Activated CD4-positive, alpha-beta T cell treated with anti-CD3 and anti-CD28 coated beads for 4 hours (primary cell): ENCODE data around the gene WIPF2.
"Not testable (repeated sequence)": the region's sequence is repeated elsewhere in the genome, so short reads cannot be mapped to it uniquely, and the experiment has no call there.

ENCODE experiments used
- DNase-seq, 2 donors: peaks; one replicate each; pipeline ENCODE4 v3.0.0-alpha.2; 2020

WIPF2 gene

GRCh38 chr17:40301315-40301714 lies 82.2 kb downstream of the WIPF2 start:
- DNase-seq: no peak

- peak; percentile 42 to 70 for DNase-seq
Measured at GRCh38 chr17:40303009-40303657, 84.0 kb downstream of the WIPF2 start.

GRCh38 chr17:40303708-40304551 lies 84.8 kb downstream of the WIPF2 start:
- DNase-seq: no peak

DNA sequence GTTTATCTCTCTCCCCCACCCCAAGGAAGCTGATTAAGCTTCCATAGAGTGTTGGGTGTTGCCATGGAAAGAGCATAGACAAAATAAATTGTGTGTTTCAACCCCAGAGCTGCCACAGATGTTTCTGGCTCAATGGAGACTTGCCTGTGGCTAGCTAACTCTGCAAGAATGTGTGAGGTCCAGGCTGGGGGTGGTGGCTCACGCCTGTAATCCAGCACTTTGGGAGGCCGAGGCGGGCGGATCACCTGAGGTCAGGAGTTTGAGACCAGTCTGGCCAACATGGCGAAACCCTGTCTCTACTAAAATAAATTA lies 85.4 kb downstream of the WIPF2 start:
- not testable (repeated sequence) for DNase-seq

DNA sequence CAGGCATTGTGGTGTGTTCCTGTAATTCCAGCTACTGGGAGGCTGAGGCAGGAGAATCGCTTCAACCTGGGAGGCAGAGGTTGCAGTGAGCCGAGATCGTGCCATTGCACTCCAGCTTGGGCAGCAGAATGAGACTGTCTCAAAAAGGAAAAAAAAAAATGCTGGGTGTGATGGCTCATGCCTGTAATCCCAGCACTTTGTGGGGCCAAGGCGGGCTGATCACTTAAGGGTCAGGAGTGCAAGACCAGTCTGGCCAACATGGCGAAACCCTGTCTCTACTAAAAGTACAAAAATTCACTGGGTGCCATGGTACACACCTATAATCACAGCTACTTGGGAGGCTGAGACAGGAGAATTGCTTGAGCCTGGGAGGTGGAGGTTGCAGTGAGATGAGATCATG lies 85.8 kb downstream of the WIPF2 start:
- not testable (repeated sequence) for DNase-seq

GRCh38 chr17:40306395-40306794 lies 87.3 kb downstream of the WIPF2 start:
- no peak for DNase-seq

- peak in 1 of 2 donors; percentile 29 for DNase-seq
Measured at GRCh38 chr17:40307001-40307730, 88.1 kb downstream of the WIPF2 start.

- DNase-seq: no peak
Measured at GRCh38 chr17:40307740-40308239, 88.7 kb downstream of the WIPF2 start.

- DNase-seq: no peak
Measured at GRCh38 chr17:40309031-40309948, 90.2 kb downstream of the WIPF2 start, which contains the start of gene RARA. Gene RARA, plus strand, starts transcription at chr17:40309180. Its CDS starts 22,039 bp downstream, at chr17:40331219.

DNA sequence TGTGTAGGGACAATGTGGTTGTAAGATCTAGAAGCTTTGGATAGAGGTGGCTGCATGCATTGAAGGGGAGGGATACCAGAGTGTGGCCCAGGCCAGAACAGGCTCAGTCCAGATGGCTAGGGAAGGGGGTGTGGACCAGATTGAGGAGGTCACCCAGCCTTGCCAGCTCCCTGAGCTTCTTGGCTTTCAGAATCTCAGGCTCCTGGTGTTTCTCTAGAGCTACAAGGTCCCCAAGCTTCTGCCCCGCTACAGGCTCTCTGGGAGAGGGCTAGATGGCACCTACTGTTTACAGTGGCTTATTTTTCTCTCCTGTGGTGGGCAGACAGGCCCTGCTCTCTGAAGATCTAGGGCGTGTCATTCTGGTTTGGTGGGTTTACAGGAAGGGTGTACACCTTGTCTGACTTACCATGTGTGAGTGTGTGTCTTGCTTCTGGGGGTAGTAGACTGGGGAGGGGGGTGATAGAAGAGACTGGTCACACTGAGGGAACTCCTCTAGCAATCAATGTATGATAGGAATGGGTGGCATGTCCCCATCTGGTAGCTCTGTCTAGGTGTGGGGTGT lies 90.9 kb downstream of the WIPF2 start:
- no peak for DNase-seq

DNA sequence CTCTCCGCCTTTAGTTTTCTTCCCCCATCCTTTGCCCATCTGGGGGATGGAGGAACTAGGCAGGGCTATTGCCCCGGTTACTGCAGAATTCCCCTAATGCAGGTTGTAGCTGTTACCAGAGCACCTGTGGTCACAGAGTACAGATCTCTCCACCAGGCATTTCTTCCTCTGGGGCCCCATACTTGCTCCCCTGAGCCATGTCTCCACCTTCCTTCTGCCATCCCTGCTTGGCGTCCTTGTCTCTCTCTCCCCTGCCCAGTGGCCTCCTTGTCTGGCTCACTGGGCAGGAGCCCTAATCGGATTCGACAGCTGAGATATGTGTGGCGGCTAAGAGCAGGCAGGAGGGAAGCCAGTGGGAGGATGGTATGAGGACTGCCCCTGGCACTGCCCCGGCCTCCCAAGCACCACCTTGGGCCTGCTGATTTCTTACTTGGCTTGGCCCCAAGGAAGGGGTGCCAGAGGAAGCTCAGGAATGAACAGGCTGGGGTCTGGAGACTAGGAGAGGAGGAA lies 91.8 kb downstream of the WIPF2 start:
- no peak for DNase-seq

GRCh38 chr17:40311575-40311974 lies 92.5 kb downstream of the WIPF2 start:
- DNase-seq: no peak

DNA sequence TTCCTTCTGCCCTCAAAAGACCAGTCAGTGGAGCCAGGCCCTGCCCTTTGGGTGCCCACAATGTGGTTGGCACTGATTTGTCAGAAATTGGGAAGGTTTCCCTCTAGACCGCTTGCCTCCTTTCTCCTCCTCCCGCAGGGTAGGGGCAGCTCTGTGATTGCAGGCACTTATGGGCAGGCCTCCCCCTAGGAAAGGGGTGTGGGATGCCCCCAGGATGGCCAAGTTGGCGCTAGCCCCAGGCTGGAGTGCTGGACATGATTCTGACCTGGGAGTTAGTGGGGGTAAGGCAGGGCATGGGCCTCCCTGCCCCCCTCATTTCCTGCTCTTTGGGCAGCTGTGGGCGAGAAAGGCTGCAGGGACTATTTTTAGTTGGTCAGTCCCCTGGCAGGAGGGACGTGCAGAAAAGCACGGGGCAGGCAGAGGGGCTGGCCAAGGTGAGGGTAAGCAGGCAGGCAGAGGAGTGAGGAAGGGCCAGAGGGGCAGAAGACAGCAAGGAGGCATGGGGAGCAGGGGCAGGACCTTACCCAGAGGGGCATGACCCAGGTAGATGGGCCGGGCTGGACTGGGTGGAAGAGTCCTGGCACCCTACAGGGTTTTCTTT lies 93.1 kb downstream of the WIPF2 start:
- no peak for DNase-seq

- DNase-seq: no peak
Measured at GRCh38 chr17:40312893-40313667, 94.0 kb downstream of the WIPF2 start.

GRCh38 chr17:40313668-40314583 lies 94.8 kb downstream of the WIPF2 start:
- DNase-seq: no peak

DNA sequence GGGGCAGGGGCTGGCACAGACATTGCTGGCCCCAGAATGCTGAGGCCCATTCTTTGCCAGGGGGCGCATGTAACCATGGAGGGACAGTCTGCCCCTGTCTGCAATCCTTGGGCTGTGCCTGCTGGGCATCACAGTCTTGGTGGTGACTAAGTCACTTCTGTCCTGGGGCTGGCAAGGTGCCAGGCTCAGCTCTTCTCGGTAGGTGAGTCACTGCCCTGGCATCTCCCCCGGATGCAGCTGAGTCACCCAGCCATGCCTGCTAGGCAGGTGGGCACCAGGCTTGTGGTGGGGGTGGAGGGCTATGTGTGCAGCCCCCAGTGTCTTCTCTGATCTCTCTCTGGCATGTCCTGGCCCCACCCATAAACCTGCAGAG lies 95.5 kb downstream of the WIPF2 start:
- DNase-seq: peak; percentile 88 to 96

DNA sequence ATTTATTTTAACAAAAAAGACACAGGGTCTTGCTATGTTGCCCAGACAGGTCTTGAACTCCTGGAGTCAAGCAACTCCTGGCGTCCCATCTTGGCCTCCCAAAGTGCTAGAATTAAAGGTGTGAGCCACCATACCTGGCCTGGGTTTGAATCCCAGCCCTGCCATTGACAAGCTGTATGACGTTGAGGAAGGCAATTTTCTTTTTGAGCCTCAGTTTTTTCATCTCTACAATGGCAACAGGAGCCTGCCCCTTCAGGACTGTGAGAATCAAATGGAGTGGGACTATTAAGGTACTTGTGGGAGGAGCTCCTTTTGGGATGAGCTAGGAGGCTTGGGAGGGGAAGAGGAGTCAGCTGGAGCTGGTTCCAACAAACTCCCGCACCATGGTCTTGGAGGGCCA lies 96.1 kb downstream of the WIPF2 start:
- DNase-seq: no peak

- DNase-seq: no peak
Measured at GRCh38 chr17:40315678-40316570, 96.8 kb downstream of the WIPF2 start.
